Endothelial cell of umbilical vein (primary cell): ENCODE results near the gene ENC1. TPM values are rescaled to one million over a fixed set of nuclear protein-coding genes. Genes with fewer than 3 reads are reported as not detected.

Experiments
- BruUV-seq: library from RNA; stranded (reverse); fragments of 400-500 nt; replicated peaks from 2 replicates; lab custom pipeline; 2021; lab: Mats Ljungman, UMichigan
- CTCF ChIA-PET: fragments of 300-600, 350-600 bp; sonication (Branson Sonifier 250); formaldehyde crosslinking; loops from one replicate; lab custom pipeline; 2021; ENCODE audit warnings: antibody characterized with exemption, inconsistent platforms; lab: Charles Lee
- POLR2A ChIA-PET: fragments of 300-600, 350-600 bp; sonication (Branson Sonifier 250); formaldehyde crosslinking; loops from one replicate; lab custom pipeline; 2021; ENCODE audit warnings: antibody characterized with exemption, inconsistent platforms; lab: Charles Lee
- DNase-seq: peaks from one replicate; pipeline ENCODE4 v3.0.0-alpha.2; 2011; ENCODE audit warnings: low read depth, low spot score
- FAIRE-seq: peaks from 2 replicates; lab custom pipeline; 2011; peaks lifted over from hg19 to GRCh38; lab: Jason Lieb, UNC
- H2AFZ ChIP-seq: 2 replicates; pipeline ENCODE4 v1.6.0; 2012; ENCODE audit warnings: low read depth, low read length, control low read depth, inconsistent platforms
- H3K27ac ChIP-seq: 2 replicates; pipeline ENCODE4 v1.5.1; 2011; ENCODE audit warnings: low read depth, mild to moderate bottlenecking, control low read depth, low read length, moderate library complexity; ENCODE audit not compliant: insufficient read depth
- H3K27me3 ChIP-seq, 2 experiments: 2 replicates each; pipeline versions ENCODE4 v1.6.0 to v1.6.1; 2011; ENCODE audit warnings: low read length in 2 of 2, mixed read lengths in 1 of 2; ENCODE audit not compliant: control insufficient read depth in 2 of 2, insufficient read depth in 2 of 2
- H3K36me3 ChIP-seq, 2 experiments: 2 replicates in 1 of 2; 3 replicates in 1 of 2; pipeline ENCODE4 v1.5.1; 2011; ENCODE audit warnings: low read length in 2 of 2, mild to moderate bottlenecking in 1 of 2, moderate library complexity in 1 of 2; ENCODE audit not compliant: control insufficient read depth in 2 of 2, insufficient read depth in 2 of 2; ENCODE audit errors: extremely low read depth in 1 of 2
- H3K4me1 ChIP-seq: 3 replicates; pipeline ENCODE4 v1.5.1; 2011; ENCODE audit warnings: mild to moderate bottlenecking, low read length; ENCODE audit not compliant: control insufficient read depth, insufficient read depth; ENCODE audit errors: extremely low read depth
- H3K4me2 ChIP-seq: 2 replicates; pipeline ENCODE4 v1.6.1; 2011; ENCODE audit warnings: low read length, control low read depth, mixed read lengths; ENCODE audit not compliant: insufficient read depth
- H3K4me3 ChIP-seq, 3 experiments: fragments of 200-600 bp in 1 of 3; sonication (generic), shearing (Covaris generic) in 1 of 3; replicated peaks in 1 of 3; 2 replicates each; pipeline ENCODE4 v1.5.1; 2011 to 2016; ENCODE audit warnings: control low read depth in 3 of 3, low read length in 3 of 3, mild to moderate bottlenecking in 2 of 3, inconsistent platforms in 1 of 3, low read depth in 1 of 3, moderate library complexity in 1 of 3; ENCODE audit not compliant: insufficient read depth in 1 of 3
- H3K79me2 ChIP-seq: 2 replicates; pipeline ENCODE4 v1.6.0; 2012; ENCODE audit warnings: low read length, inconsistent platforms; ENCODE audit not compliant: control insufficient read depth, insufficient read depth
- H3K9ac ChIP-seq: replicated peaks from 2 replicates; pipeline ENCODE3; 2011; ENCODE audit warnings: low read length, control low read depth; ENCODE audit not compliant: insufficient read depth; ENCODE audit errors: extremely low read depth
- H3K9me1 ChIP-seq: replicated peaks from 3 replicates; pipeline ENCODE4 v1.6.0; 2011; ENCODE audit warnings: mild to moderate bottlenecking, low read length; ENCODE audit not compliant: control insufficient read depth, insufficient read depth; ENCODE audit errors: extremely low read depth
- H3K9me3 ChIP-seq: replicated peaks from 2 replicates; pipeline ENCODE4 v1.5.1; 2012; ENCODE audit warnings: low read length, inconsistent platforms; ENCODE audit not compliant: control insufficient read depth, insufficient read depth
- H4K20me1 ChIP-seq: replicated peaks from 2 replicates; pipeline ENCODE3; 2011; ENCODE audit warnings: mild to moderate bottlenecking, low read length; ENCODE audit not compliant: control insufficient read depth, insufficient read depth; ENCODE audit errors: extremely low read depth
- CTCF ChIP-seq, 2 donors: IDR thresholded peaks; 1 replicate in 1 of 2; 2 replicates in 1 of 2; pipeline ENCODE4 v1.5.1; 2011; ENCODE audit warnings: low read length in 2 of 2, mild to moderate bottlenecking in 2 of 2, moderate library complexity in 2 of 2, control low read depth in 1 of 2, inconsistent platforms in 1 of 2, low read depth in 1 of 2; ENCODE audit not compliant: insufficient read depth in 1 of 2; ENCODE audit errors: extremely low read depth in 1 of 2
- EZH2 ChIP-seq: IDR thresholded peaks from 2 replicates; pipeline ENCODE4 v1.6.1; 2012; ENCODE audit warnings: borderline replicate concordance, low read depth, mild to moderate bottlenecking, moderate library complexity, low read length, inconsistent platforms; ENCODE audit not compliant: severe bottlenecking
- FOS ChIP-seq: IDR thresholded peaks from 2 replicates; pipeline ENCODE4 v1.6.1; 2011; ENCODE audit warnings: mild to moderate bottlenecking, low read length, moderate library complexity, borderline replicate concordance; ENCODE audit not compliant: insufficient read depth
- GATA2 ChIP-seq: IDR thresholded peaks from 2 replicates; pipeline ENCODE4 v1.7.0; 2011; ENCODE audit warnings: low read depth, mild to moderate bottlenecking, moderate library complexity, mixed read lengths, low read length; ENCODE audit not compliant: insufficient read length, insufficient read depth
- JUN ChIP-seq: IDR thresholded peaks from 2 replicates; pipeline ENCODE4 v1.6.1; 2011; ENCODE audit warnings: borderline replicate concordance, low read depth; ENCODE audit not compliant: insufficient read length, insufficient read depth
- MAX ChIP-seq: IDR thresholded peaks from 2 replicates; pipeline ENCODE4 v1.6.1; 2011; ENCODE audit not compliant: insufficient read depth, insufficient read length
- MYC ChIP-seq: IDR thresholded peaks from one replicate; pipeline ENCODE4 v1.6.1; 2011; ENCODE audit warnings: mild to moderate bottlenecking, low read depth, low read length
- POLR2A ChIP-seq: IDR thresholded peaks from 2 replicates; pipeline ENCODE4 v1.6.1; 2012; ENCODE audit warnings: low read depth, mild to moderate bottlenecking, control low read depth, low read length
- POLR2AphosphoS5 ChIP-seq: IDR thresholded peaks from 2 replicates; pipeline ENCODE4 v1.6.1; 2012; ENCODE audit warnings: low read depth, mild to moderate bottlenecking, control low read depth, low read length, moderate library complexity; ENCODE audit not compliant: insufficient read depth
- dilution Hi-C: fragments of 300-500 bp; cut with MboI; formaldehyde crosslinking; loops from one replicate; pipeline ENCODE4 v1.15.0; 2019; ENCODE audit warnings: low sequenced_read_pairs; ENCODE audit not compliant: extremely low pct_ligation_motif_present
- intact Hi-C: fragments of 100-400 bp; cut with micrococcal nuclease; formaldehyde crosslinking; loops from one replicate; pipeline ENCODE4 v1.10.0; 2022
- polyA plus RNA-seq, 4 experiments: library from polyadenylated mRNA; depleted of rRNA in 3 of 4; stranded (reverse) in 3 of 4; unstranded in 1 of 4; fragments of >200 nt; gene quantifications; 2 replicates each; pipeline versions ENCODE4 v1.2.1 to v1.2.3, GENCODE V29; 2011 to 2012; ENCODE audit warnings: missing spikeins in 1 of 4
- total RNA-seq: library from RNA; stranded (reverse); gene quantifications from 2 replicates; pipeline ENCODE4 v1.2.3, GENCODE V29; 2021

Gene ENC1
- total and polyA plus RNA-seq, 2 donors (not counting 3 experiments of a cell fraction or from before 2014, with no cell fraction given), result 42.2 to 53.3 TPM

- H3K27ac ChIP-seq, result no peak overlapping the region
- no peaks in the 10 kb centered on the region for H3K36me3 ChIP-seq
- intact Hi-C loops (no loop called here), dilution Hi-C loops (no loop called here)
- no peak for FAIRE-seq
- H3K4me3 ChIP-seq, result no peak overlapping the region
- H3K27me3 ChIP-seq, result no peaks in the 10 kb centered on the region
- ChIA-PET CTCF (no interaction called here), POLR2A (no interaction called here)
- no peaks in the 10 kb centered on the region for H3K9me3 ChIP-seq
- no peak overlapping the region for H3K9ac ChIP-seq
- no peak overlapping the region for H3K4me2 ChIP-seq
- DNase-seq, result no peak
- H3K4me1 ChIP-seq, result peaks cover 3% of the 10 kb centered on the region
- no peak overlapping the region for H2AFZ ChIP-seq
- H3K79me2 ChIP-seq, result no peaks in the 10 kb centered on the region
- no peaks in the 10 kb centered on the region for H4K20me1 ChIP-seq
- no peak for TF ChIP-seq GATA2
- BruUV-seq, result no TSS peak
- no peaks in the 10 kb centered on the region for H3K9me1 ChIP-seq
Observed at GRCh38 chr5:74622122-74622521, 18.4 kb downstream of the ENC1 start.

GRCh38 chr5:74621492-74621891 is 19.0 kb downstream of the ENC1 start:
- Histone ChIP-seq H3K9me3 (no peaks in the 10 kb centered on the region), H3K27ac (no peak overlapping the region), H3K79me2 (no peaks in the 10 kb centered on the region), H3K4me2 (no peak overlapping the region), H3K4me3 (no peak overlapping the region), H3K4me1 (peaks cover 3% of the 10 kb centered on the region), H4K20me1 (no peaks in the 10 kb centered on the region), H3K36me3 (no peaks in the 10 kb centered on the region), H3K27me3 (no peaks in the 10 kb centered on the region), H2AFZ (no peak overlapping the region), H3K9me1 (no peaks in the 10 kb centered on the region), H3K9ac (no peak overlapping the region)
- ChIA-PET POLR2A (no interaction called here), CTCF (interaction anchor here (1.0 to 1.7 kb wide), 2 partner anchors 12 to 19 kb away, joined by 3 to 4 read pairs; partner anchors contain the start of gene ENC1)
- DNase-seq (no peak), FAIRE-seq (no peak)
- intact Hi-C loops, result no loop called here
- dilution Hi-C loops, result no loop called here
- TF ChIP-seq EZH2, result no peak
- no peak for TF ChIP-seq CTCF (IDR thresholded peaks at IDR 0.05; ENCODE audit: extremely low read depth in 1 of 2, insufficient read depth in 1 of 2, low read depth in 1 of 2, low read length in 2 of 2)
- no peak for TF ChIP-seq FOS
- TF ChIP-seq MYC, result no peak
- no peak for TF ChIP-seq GATA2
- TF ChIP-seq POLR2AphosphoS5, result no peak
- TF ChIP-seq JUN, result no peak
- TF ChIP-seq POLR2A, result no peak
- TF ChIP-seq MAX, result no peak
- no TSS peak for BruUV-seq
